ENCODE data around the gene UBE2E3.

UBE2E3 gene

DNA sequence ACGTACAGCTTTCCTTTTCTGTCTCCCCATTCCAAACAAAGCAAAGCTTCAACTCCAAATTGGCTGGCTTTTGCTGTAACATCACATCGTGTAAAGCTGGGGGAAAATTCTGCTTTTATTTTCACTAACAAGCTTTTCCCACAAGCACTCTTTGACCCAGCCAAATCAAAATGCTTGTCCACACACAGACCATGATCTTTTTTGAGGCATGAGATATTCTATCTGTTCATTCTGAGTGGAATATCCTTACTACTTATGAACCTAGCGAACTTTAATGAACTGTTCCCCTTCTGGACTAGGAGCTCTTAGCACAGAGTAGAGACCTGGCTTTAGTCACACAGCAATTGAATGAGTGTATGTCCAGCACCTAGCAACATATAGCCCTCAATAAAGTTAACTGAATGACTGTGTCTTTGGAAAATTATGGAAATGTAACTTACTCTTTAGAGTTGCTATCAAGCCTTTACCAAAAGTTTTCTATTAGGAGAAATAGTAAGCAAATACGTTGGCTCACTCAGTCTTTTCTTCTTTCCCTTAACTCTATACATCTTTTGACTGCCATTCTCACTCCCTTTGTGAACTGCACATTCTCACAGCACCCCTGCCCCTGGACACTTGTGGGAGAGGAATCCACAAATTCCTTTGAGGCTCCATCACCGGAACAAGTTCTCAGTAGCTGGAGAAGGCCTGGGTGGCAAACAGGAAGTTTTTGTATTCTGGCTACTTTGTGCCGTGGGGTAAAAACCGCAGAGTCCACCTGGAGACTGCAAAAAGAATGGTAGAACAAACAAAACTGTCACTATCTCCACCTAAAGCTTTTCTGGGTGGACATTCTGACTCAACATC lies 1.3 kb upstream of the UBE2E3 start:
- DNase-seq (ENCODE audit: low read depth in 2 of 2): no peak

DNA sequence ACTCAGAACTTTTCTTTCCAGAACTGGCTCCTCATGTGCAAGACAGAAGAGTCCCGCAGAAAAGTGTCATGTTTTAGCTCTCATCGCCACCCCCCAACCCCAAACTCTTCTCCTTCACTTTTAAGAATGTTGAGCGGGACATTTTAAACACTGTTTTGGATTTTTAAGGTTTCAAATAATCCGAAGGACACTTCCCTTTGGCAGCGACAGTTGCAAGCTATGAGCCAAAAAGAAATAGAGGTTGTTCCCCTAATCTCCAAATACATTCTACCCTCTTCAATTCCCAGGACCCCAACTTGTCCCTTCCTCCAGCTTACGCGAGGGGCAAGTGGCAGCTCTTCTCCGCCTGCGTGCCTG lies 678 bp upstream of the UBE2E3 start:
- no peak for DNase-seq (ENCODE audit: low read depth in 2 of 2)

DNA sequence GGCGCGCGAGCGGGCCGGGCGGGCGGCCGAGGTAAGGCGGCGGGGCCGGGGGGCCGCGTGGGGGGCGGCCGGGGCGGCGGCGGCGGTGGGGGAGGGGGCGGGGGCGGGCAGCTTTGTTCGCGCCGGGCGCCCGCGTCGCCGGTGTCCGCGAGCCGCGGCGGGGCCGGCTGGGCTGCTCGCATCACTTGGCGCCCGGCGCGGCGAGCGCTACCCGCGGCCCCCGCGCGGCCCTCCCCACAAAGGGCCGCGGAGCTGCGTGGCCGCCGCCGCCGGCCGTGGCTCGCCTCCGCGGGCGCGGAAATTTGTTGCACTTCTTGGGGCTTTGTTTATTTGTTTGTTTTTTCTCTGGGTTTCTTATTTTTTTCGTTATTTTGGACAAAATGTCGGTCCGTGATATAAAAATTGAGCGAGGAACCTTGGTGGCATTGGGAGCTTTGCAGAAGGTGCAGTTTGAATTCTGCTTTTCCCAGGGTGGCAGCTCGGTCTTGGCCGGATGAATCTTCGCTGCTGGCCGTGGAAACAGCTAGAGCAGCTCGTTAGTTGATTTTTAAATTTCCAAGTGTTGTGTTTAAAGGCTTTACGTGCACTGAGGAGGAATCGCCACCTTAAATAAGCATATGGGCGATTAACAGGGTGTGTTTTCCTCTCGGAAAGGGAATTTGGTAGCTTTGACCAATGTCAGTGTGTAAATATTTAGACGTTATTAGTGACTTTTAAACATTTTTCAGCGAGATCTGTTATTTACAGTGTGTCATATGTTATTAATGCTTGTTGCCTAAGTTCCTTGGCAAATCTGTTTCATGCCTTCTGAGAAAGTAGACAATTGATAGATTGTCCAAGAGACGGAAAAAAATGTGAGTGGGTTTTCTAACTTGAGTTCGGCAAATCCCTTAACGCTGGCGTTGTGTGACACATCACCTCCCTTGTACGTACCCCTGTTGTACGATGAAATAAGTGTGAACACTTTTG lies 822 bp downstream of the UBE2E3 start:
- DNase-seq (ENCODE audit: low read depth in 2 of 2): peak; percentile 3 to 8

DNA sequence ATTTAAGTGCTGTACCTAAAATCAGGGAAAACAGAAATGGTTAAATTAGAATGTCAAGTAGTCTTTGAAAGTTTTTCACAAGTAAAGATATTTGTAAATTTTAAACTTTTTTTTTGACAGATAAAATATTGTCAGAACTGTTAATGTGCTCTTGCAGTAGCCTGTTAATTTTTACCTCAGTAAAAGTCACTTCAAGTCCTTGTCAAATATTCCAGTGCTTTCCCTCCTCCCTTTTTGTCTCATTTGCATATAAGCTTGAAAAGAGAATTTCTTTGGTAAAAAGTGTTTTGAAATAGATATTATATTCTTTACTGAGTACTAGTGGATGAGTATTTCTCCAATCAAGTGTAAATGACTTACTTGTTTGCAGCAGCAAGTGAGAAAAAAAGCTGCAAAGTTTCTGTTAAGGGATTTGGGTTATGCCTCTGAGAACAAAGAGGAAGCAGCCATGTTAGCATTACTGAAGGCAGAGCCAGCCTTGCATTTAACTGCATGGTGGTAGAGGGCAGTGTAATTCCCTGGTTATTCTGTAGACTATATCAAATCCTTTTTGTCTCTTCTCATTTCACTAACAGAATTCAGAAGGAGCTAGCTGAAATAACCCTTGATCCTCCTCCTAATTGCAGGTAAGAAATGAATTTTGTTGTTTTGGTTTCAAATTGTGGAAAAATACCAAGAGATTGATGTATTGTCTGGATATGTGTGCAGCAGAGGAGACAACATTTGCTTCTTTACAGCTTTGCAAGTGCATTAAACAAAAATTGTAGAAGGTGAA lies 3.2 kb downstream of the UBE2E3 start:
- DNase-seq (ENCODE audit: low read depth in 2 of 2): no peak

DNA sequence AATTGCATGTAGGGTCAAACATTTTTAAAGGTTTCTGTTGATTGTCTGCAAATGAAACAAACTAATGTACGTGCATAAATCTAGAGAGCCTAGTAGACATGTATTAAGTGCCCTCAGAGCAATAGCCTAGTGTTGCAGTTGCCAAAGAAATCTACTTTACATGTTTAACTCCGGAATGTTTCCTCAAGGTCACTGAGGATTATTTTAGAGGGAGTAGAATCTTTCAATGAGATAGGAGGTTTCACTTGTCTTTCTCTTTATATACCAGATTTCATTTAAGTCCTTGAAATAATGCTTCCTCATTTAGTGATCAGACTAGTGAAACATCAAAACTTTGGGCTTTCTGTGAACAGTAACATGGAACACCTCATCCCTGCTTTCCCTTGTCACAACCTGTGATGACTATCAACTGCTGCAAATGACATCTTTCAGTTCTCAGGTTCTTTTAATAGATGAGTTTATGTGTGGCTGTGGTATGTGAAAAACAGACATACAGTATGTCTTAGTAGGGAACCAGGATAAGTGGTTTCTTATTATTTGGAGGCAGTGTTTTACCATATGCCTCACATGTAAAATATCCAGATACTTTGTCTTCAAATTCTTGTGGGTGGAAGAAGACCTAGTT lies 5.5 kb downstream of the UBE2E3 start:
- no peak for DNase-seq (ENCODE audit: low read depth in 2 of 2)

DNA sequence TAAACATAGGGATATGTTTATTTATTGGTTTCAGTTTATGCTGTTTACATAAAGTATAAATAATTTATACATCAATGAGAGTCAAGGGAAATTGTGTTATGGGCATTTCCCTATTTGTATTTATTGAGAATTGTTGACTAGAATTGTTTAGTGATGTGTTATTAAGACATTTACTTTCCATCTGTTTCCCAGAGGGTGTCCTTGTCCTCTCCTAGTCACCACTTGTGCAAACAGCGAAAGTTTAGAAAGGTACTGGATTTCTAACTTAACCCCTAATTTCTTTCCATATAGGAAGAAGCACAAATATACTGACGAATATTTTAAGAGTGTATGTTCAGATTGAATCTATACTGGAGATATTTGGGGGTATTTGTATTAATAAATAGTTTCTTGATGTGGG lies 6.7 kb downstream of the UBE2E3 start:
- no peak for DNase-seq (ENCODE audit: low read depth in 2 of 2)

DNA sequence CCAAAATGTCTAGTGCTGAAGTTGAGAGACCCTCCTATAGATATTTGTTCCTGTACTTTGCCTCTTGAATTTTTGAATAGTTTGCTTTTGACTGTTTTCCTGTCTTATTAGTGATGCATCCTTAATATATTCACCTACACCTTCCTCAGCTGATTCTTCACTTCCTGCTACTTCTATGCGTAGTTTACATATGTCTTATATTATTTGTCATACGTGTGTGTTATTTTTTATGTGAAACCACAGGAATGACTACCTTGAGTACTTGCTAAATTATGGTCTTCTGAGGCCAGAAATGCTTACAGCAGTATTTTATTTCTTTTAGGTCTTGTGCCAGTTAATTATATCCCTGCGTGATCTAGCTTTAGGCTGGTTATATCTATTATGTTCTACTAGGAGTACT lies 9.9 kb downstream of the UBE2E3 start:
- DNase-seq (ENCODE audit: low read depth in 2 of 2): no peak

DNA sequence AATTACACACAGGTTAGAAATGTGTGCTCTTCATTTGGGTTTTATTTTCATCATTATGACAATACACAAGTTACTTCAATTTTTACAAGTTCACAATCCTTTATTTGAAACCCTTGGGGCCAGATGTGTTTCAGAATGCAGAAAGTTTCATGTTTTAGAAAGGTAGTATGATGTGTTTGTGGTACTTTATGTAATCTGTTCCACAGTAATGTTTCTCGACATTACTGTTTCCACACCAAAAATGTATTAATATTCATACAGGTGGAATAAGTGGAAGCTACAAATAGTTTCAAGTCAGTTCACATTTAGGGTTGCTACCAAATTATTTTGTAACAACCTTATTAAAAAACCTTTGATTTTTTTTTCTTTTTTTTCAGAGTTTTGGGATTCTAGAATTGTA lies 10.4 kb downstream of the UBE2E3 start:
- DNase-seq (ENCODE audit: low read depth in 2 of 2): no peak

DNA sequence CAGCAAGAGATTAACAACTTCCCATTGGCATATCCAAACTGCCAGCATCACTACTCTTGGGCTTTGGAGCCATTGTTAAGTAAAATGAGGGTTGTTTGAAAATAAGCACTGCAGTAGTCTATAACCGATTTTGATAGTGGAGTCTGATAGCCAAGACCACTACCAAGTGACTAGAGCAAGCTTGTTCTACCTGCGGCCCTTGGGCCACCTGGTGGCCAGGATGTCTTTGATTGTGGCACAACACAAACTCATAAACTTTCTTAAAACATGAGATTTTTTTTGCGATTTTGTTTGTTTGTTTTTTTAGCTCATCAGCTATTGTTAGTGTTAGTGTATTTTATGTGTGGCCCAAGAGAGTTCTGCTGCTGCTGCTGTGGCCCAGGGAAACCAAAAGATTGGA lies 11.0 kb downstream of the UBE2E3 start:
- no peak for DNase-seq (ENCODE audit: low read depth in 2 of 2)

DNA sequence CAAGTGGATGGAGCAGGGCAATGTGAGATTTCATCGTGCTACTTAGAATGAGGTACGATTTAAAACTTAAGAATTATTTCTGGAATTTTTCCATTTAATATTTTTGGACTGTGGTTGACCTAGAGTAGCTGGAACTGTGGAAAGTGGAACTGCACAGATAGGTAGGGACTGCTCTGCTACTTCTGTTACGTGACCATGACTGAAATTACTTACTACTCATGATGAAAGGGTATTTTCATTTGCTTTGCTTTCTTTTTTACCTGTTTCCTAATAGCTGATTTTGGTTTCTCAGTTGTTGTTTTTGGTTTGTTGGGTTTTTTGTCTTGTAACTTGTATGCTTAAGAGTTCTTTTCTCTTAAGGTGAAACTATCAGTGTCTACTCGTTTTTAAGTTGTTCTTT lies 11.4 kb downstream of the UBE2E3 start:
- DNase-seq (ENCODE audit: low read depth in 2 of 2): no peak

DNA sequence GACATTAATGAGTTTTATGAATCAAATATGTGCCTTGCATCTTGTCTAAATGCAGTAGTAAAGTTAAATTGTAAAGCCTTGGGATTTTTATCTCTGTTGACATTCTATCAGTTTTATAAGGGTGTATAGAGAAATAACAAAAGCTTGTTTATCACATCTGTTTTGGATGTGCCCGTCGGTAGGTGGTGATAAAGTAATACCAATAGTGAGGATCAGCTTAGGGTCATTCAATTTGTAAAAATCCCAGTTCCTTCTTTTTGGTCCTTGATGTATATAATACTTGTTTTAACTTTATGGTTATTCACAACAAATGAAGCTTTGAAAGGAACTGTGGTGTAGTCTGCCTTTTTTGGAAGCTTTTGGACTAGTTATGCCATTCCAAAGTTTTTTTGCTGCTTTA lies 12.6 kb downstream of the UBE2E3 start:
- no peak for DNase-seq (ENCODE audit: low read depth in 2 of 2)

DNA sequence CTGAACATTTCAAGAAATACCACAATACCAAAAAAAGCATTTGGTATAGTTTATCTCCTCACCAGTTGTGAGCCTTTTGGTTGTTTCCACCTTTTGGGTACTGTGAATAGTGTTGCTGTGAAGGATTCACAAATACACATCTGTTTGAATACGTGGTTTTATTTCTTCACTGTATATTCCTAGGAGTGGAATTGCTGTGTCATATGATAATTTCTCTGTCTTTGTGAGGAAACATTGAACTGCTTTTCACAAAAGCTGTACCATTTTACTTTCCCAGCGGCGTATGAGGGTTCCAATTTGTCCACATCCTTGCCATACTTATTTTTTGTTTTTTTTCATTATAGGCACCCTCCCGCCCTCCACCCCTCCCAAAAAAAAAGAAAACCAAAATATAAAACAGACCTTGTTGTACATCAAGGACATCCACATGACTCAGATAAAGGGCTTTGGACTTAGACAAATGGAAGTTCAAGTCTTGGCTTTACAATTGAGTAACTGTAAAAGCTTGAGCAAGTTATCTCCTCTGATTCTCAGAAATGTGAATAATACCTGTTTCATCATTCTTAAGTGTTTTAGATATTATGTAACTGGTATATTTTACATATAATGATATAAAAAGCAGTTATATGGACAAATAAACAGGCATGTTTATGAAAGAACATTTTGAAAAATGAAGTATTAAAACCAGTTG lies 19.0 kb downstream of the UBE2E3 start:
- DNase-seq (ENCODE audit: low read depth in 2 of 2): no peak

DNA sequence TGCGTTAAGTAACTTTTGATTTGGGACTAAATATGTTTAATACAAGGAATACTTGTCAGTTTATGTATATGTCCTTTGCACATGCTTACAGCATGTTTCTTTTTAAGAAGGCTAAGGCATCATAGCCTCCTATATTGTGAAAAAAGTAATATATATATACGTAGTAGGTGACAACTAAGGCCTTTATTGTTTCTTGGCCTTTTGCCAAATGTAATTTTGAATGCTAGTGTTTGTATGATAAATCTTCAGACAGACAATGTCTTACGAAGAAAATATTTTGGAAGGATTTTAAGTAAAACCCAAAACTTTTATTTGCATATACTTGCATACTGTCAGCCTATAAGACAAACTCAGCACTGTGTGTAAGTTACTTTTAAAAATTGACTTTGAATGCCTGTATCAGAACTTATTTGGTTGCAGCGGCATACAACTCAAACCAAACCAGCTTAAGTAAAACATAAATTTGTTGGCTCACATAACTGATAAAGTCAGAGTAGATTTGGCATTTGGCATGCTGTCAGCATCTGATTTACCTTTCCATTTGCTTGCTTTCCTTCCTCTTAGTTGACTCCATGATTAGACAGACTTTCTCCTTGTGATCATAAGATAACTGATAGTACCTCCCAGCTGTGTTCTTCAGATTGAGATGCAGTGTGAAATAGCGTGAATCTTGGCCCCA lies 24.4 kb downstream of the UBE2E3 start:
- DNase-seq (ENCODE audit: low read depth in 2 of 2): no peak

DNA sequence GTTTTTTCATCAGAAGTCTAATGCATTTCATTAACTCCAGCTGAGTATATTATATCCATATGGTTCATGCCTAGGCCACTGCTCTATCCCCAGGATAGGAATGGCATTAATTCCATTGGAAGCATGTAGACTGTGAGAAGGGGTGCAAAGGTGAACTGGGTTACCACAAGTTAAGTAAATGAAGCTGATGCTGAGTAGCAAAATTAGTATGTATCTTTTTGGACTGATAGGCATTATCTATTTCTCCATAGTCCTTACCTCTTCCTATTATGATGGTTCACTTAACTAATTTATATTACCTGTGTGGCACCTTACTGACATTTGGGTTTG lies 24.9 kb downstream of the UBE2E3 start:
- no peak for DNase-seq (ENCODE audit: low read depth in 2 of 2)

DNA sequence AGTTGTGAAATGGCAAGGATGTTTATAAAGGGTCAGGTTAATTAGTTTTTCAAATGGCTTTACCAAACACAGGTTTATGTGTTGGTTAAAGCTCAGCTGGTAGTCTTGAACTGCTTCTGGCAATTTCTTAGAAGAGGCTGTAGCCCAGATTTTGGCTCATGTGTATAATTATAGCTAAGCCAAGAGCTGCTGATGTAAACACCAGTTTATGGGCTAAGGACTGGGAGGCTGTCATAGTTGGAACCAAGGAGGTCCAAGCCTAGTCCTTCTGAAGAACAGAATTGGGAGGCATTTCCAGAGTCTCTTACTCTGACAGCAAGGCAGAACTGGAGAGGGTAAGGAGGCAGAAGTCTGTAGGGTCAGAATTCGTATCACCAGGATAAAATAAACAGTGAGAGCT lies 25.4 kb downstream of the UBE2E3 start:
- DNase-seq (ENCODE audit: low read depth in 2 of 2): no peak

DNA sequence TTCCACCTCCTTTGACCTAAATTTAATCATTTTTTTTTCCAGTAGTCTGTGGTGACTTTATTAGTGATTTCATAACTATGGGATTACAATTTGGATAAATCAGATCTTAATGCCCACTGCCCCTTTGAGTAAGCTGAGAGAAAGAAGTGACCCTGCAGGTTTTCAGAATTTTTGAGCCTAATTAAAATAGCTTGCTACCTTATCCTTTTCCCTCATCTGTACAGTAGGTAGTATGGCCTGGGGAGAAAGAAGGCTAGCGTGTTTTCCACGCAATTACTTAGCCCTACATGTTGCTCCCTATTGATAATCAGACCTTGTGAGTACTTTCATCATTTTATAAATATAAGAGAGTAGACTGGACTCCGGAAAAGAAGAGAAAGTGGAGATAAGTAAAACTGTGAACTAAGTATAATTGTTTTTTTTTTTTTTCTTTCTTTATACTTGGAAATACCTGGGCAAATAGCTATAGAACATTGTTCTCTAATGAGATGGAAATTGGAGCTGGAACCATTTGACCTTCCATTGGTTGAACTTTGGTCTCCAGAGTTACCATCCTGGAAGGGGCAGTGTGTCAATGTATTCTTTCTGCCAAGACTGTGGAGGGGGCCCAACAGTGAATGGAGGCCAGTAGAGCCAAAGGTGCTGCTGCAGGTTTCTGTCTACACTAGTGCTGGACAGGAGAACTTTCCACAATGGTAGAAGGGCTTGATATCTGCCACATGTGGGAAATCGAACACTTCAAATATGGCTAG lies 26.9 kb downstream of the UBE2E3 start:
- no peak for DNase-seq (ENCODE audit: low read depth in 2 of 2)

DNA sequence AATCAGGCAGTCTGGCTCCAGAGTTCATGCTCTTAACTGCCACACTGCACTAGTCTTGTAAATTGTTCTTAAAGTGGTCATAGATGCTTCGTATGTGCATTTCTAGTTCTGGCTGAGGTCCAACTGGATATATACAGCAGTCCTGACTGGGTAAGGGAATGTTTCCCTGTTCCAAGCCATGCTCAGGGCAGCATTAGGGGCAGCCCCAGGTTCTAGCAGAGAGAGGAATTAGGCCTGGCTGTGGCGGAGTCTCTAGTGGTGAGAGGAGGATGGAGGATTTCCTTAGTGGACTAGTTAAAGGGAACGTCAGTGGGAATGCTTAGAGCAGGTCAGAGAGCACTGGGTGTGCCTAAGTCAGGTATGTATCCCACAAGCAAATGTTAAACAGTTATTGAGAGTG lies 28.0 kb downstream of the UBE2E3 start:
- no peak for DNase-seq (ENCODE audit: low read depth in 2 of 2)

DNA sequence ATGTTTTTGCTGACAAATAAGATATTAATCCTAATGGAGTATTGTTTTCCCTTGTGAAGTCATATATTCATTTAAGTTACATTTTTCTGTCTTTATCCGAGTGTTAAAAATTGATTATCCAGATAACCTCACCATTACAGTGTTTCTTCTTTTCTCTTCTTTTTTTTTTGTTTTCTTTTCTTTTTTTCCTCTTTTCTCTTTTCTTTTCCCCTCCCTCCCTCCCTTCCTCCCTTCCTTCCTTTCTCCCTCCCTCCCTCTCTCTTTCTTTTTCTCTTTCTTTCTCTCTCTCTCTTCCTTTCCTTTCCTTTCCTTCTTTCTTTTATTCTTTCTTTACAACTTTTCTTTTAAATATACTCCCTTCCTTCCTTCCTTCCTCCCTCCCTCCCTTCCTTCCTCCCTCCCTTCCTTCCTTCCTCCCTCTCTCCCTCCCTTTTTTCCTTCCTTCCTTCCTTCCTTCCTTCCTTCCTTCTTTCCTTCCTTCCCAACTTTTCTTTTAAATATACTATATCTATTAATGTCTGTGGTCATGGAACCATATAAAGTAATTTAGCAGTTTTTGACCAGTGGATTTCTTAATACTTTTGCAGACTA lies 40.9 kb downstream of the UBE2E3 start:
- DNase-seq (ENCODE audit: low read depth in 2 of 2): no peak

DNA sequence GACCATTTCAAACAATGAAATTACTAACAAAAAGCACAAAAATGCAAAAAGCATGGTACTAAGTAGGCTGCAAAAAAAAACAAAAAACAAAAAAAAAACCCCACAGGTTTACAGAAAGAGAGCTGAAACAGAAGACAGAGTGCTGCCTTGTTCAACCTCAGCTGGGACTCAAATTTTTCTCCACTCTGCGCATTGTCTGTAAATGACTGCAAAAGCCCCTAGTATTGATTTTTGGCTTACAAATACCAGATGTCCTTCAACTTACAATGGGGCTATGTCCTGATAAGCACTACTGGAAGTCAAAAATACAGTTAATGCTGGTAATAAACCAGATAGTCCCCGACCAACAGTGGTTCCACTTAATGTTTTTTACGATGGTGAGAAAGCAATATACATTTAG lies 42.2 kb downstream of the UBE2E3 start:
- DNase-seq (ENCODE audit: low read depth in 2 of 2): no peak

DNA sequence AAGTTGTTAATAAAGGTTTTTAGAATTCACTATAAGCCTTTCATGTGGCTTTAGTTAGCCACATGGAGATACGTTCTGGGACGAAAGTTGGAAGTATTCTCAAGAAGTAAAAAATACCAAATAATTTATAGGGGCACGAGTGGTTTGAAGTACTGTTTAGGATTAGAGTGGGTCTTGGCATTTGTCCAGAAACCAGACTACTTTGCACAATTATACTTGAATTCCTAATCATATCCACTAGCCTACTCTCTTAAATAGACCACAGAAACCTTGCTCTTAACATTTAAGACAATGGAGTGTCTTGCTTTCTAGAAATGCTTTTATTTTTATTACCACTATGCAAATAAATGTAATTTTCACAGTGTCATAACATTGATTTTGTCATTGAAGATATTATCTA lies 44.6 kb downstream of the UBE2E3 start:
- DNase-seq (ENCODE audit: low read depth in 2 of 2): no peak

All from stimulated activated CD4-positive, alpha-beta T cell treated with anti-CD3 and anti-CD28 coated beads, Interleukin-4, amount 100 ng/mL, for 48 hours (primary cell).